GM19035 (cell line): ENCODE data around the gene MYH8.

Source experiments
- ATAC-seq: cut with Tn5 transposase; IDR thresholded peaks from one replicate; pipeline ENCODE4 v1.9.1; 2021; ENCODE audit not compliant: unreplicated experiment

The MYH8 gene

GRCh38 chr17:10421900-10422542, at the start of gene MYH8:
Gene MYH8, minus strand, starts transcription at chr17:10421950. Its CDS starts 1,723 bp downstream, at chr17:10420227.
- ATAC-seq = no peak

GRCh38 chr17:10469459-10469858, 47.7 kb upstream of the MYH8 start, which contains the start of gene MYH4:
Gene MYH4, minus strand, starts transcription at chr17:10469559. Its CDS starts 2,814 bp downstream, at chr17:10466745.
- no peak for ATAC-seq

GRCh38 chr17:10463402-10463801, 41.7 kb upstream of the MYH8 start:
- no peak for ATAC-seq

GRCh38 chr17:10460062-10460461, 38.3 kb upstream of the MYH8 start:
- ATAC-seq = no peak

- ATAC-seq = no peak
Measured at GRCh38 chr17:10458701-10459100, 37.0 kb upstream of the MYH8 start.

GRCh38 chr17:10457952-10458351, 36.2 kb upstream of the MYH8 start:
- no peak for ATAC-seq

- no peak for ATAC-seq
Measured at GRCh38 chr17:10447026-10447931, 25.5 kb upstream of the MYH8 start.

GRCh38 chr17:10439816-10440215, 18.1 kb upstream of the MYH8 start:
- ATAC-seq = no peak

GRCh38 chr17:10435096-10435495, 13.3 kb upstream of the MYH8 start:
- no peak for ATAC-seq

- no peak for ATAC-seq
Measured at GRCh38 chr17:10429421-10430045, 7.8 kb upstream of the MYH8 start.

- ATAC-seq = no peak
Measured at GRCh38 chr17:10428781-10429180, 7.0 kb upstream of the MYH8 start.

- no peak for ATAC-seq
Measured at GRCh38 chr17:10421211-10421610, 539 bp downstream of the MYH8 start.

GRCh38 chr17:10420811-10421210, 939 bp downstream of the MYH8 start:
- no peak for ATAC-seq

GRCh38 chr17:10417431-10417830, 4.3 kb downstream of the MYH8 start:
- ATAC-seq = no peak

- ATAC-seq = no peak
Measured at GRCh38 chr17:10415161-10415560, 6.6 kb downstream of the MYH8 start.

GRCh38 chr17:10403589-10403988, 18.2 kb downstream of the MYH8 start:
- no peak for ATAC-seq

- no peak for ATAC-seq
Measured at GRCh38 chr17:10398352-10398751, 23.4 kb downstream of the MYH8 start.

GRCh38 chr17:10396524-10397163, 25.1 kb downstream of the MYH8 start:
- no peak for ATAC-seq

GRCh38 chr17:10394201-10394887, 27.4 kb downstream of the MYH8 start:
- no peak for ATAC-seq

GRCh38 chr17:10392880-10393279, 28.9 kb downstream of the MYH8 start:
- no peak for ATAC-seq

- no peak for ATAC-seq
Measured at GRCh38 chr17:10385871-10386270, 35.9 kb downstream of the MYH8 start.
